Neural cell (in vitro differentiated cells): ENCODE measurements around the gene APOE. TPM values are rescaled to one million over a fixed set of nuclear protein-coding genes. Genes with fewer than 3 reads are reported as not detected.

Experiments used
- H2AFZ ChIP-seq: fragments of 200-600, 300-800 bp; sonication (generic), shearing (Covaris generic); 2 replicates; pipeline ENCODE4 v1.6.0; 2014; ENCODE audit warnings: low read depth, mild to moderate bottlenecking, antibody characterized with exemption, low read length, moderate library complexity
- H3F3A ChIP-seq: fragments of 200-600 bp; shearing (Covaris generic); 2 replicates; pipeline ENCODE4 v1.6.1; 2016; ENCODE audit warnings: mild to moderate bottlenecking, moderate library complexity, mixed read lengths, antibody characterized with exemption, low read length; ENCODE audit not compliant: insufficient read depth, poor library complexity, severe bottlenecking
- H3K27ac ChIP-seq: fragments of 200-600, 300-800 bp; sonication (generic), shearing (Covaris generic); 2 replicates; pipeline ENCODE4 v1.5.1; 2014; ENCODE audit warnings: mild to moderate bottlenecking, low read length, moderate library complexity
- H3K27me3 ChIP-seq: fragments of 300-800, 200-600 bp; sonication (generic), shearing (Covaris generic); 2 replicates; pipeline ENCODE4 v1.6.0; 2014; ENCODE audit warnings: mild to moderate bottlenecking, low read depth, low read length, moderate library complexity; ENCODE audit not compliant: insufficient read depth
- H3K36me3 ChIP-seq: fragments of 300-800, 200-600 bp; sonication (generic), shearing (Covaris generic); 2 replicates; pipeline ENCODE4 v1.5.1; 2014; ENCODE audit warnings: mild to moderate bottlenecking, antibody characterized with exemption, low read length, moderate library complexity; ENCODE audit not compliant: insufficient read depth
- H3K4me2 ChIP-seq: fragments of 300-800, 200-600 bp; sonication (generic), shearing (Covaris generic); 2 replicates; pipeline ENCODE4 v1.6.0; 2014; ENCODE audit warnings: mild to moderate bottlenecking, low read length
- H3K4me3 ChIP-seq: fragments of 300-800, 200-600 bp; sonication (generic), shearing (Covaris generic); 2 replicates; pipeline ENCODE4 v1.5.1; 2014; ENCODE audit warnings: mild to moderate bottlenecking, low read length, moderate library complexity
- H3K79me2 ChIP-seq: fragments of 200-600 bp; shearing (Covaris generic); replicated peaks from 2 replicates; pipeline ENCODE4 v1.6.0; 2014; ENCODE audit warnings: mild to moderate bottlenecking, low read length, moderate library complexity; ENCODE audit not compliant: insufficient read depth
- H3K9ac ChIP-seq: fragments of 300-800, 200-600 bp; sonication (generic), shearing (Covaris generic); 2 replicates; pipeline ENCODE4 v1.6.1; 2016; ENCODE audit warnings: mild to moderate bottlenecking, low read length, mixed read lengths
- H3K9me2 ChIP-seq: fragments of 200-600 bp; shearing (Covaris generic); 2 replicates; pipeline ENCODE4 v1.6.1; 2016; ENCODE audit warnings: mild to moderate bottlenecking, low read length, mixed read lengths; ENCODE audit not compliant: insufficient read depth
- H3K9me3 ChIP-seq: fragments of 200-600, 300-800 bp; sonication (generic), shearing (Covaris generic); 2 replicates; pipeline ENCODE4 v1.6.1; 2016; ENCODE audit warnings: mild to moderate bottlenecking, mixed run types, low read length, moderate library complexity, mixed read lengths
- H4K20me1 ChIP-seq: fragments of 200-600 bp; shearing (Covaris generic); 2 replicates; pipeline ENCODE4 v1.6.1; 2016; ENCODE audit warnings: mild to moderate bottlenecking, mixed run types; ENCODE audit not compliant: insufficient read depth
- CTCF ChIP-seq: fragments of 450-650 bp; IDR thresholded peaks from 2 replicates; pipeline ENCODE4 v1.5.1; 2014; ENCODE audit warnings: antibody characterized with exemption, mild to moderate bottlenecking, moderate library complexity; ENCODE audit not compliant: poor library complexity, severe bottlenecking
- EP300 ChIP-seq: fragments of 450-650 bp; conservative IDR thresholded peaks from 2 replicates; pipeline ENCODE4 v1.6.1; 2014; ENCODE audit warnings: antibody characterized with exemption, mild to moderate bottlenecking, moderate library complexity; ENCODE audit not compliant: poor library complexity, severe bottlenecking
- EZH2 ChIP-seq: fragments of 200-600, 300-800 bp; shearing (Covaris generic), sonication (generic); IDR thresholded peaks from 2 replicates; pipeline ENCODE4 v1.6.1; 2014; ENCODE audit warnings: antibody characterized with exemption, low read length, borderline replicate concordance, mild to moderate bottlenecking; ENCODE audit not compliant: insufficient read depth, poor library complexity, severe bottlenecking
- MXI1 ChIP-seq: fragments of 450-650 bp; conservative IDR thresholded peaks from 2 replicates; pipeline ENCODE4 v1.6.1; 2014; ENCODE audit warnings: antibody characterized with exemption, mild to moderate bottlenecking; ENCODE audit not compliant: poor library complexity, severe bottlenecking
- POLR2AphosphoS5 ChIP-seq: IDR thresholded peaks from 2 replicates; pipeline ENCODE4 v1.6.1; 2012
- RAD21 ChIP-seq: fragments of 450-650 bp; conservative IDR thresholded peaks from 2 replicates; pipeline ENCODE4 v1.6.1; 2014; ENCODE audit warnings: antibody characterized with exemption, mild to moderate bottlenecking, moderate library complexity
- REST ChIP-seq: IDR thresholded peaks from 2 replicates; pipeline ENCODE4 v1.6.1; 2012; ENCODE audit warnings: borderline replicate concordance
- SMC3 ChIP-seq: fragments of 450-650 bp; conservative IDR thresholded peaks from 2 replicates; pipeline ENCODE4 v1.6.1; 2014; ENCODE audit warnings: antibody characterized with exemption, mild to moderate bottlenecking, moderate library complexity; ENCODE audit not compliant: poor library complexity
- TAF1 ChIP-seq: IDR thresholded peaks from 2 replicates; pipeline ENCODE4 v1.6.1; 2012; ENCODE audit warnings: low read depth
- polyA minus RNA-seq: library from RNA; depleted of rRNA, polyadenylated mRNA; stranded (reverse); fragments of >200 nt; gene quantifications from 2 replicates; pipeline ENCODE4 v1.2.3, GENCODE V29; 2014
- polyA plus RNA-seq: library from polyadenylated mRNA; depleted of rRNA; stranded (reverse); fragments of >200 nt; gene quantifications from 2 replicates; pipeline ENCODE4 v1.2.3, GENCODE V29; 2014

The APOE gene
- 8.7 and 9.8 TPM in 2 replicates for polyA plus RNA-seq
- 2.5 and 3.2 TPM in 2 replicates for polyA minus RNA-seq

- H4K20me1 ChIP-seq = no peaks in the 10 kb centered on the region
- H3K4me3 ChIP-seq = no peak within 1 kb of the TSS
- H3K27ac ChIP-seq = no peak within 1 kb of the TSS
- H2AFZ ChIP-seq = no peak within 1 kb of the TSS
- H3K9ac ChIP-seq = no peak within 1 kb of the TSS
- TF ChIP-seq CTCF (no peak), SMC3 (no peak), EZH2 (no peak), REST (no peak), POLR2AphosphoS5 (no peak), RAD21 (no peak), TAF1 (no peak), EP300 (no peak), MXI1 (no peak)
- H3F3A ChIP-seq = no peaks in the 10 kb centered on the region
- H3K4me2 ChIP-seq = no peak within 1 kb of the TSS
- H3K79me2 ChIP-seq = no peaks in the 10 kb centered on the region
- H3K27me3 ChIP-seq = peaks cover 8% of the 10 kb centered on the region
- no peaks in the 10 kb centered on the region for H3K36me3 ChIP-seq
- H3K9me2 ChIP-seq = no peaks in the 10 kb centered on the region
- no peaks in the 10 kb centered on the region for H3K9me3 ChIP-seq
Measured at GRCh38 chr19:44905437-44906160, at the start of gene APOE. APOE (plus strand) TSS chr19:44905796; CDS start chr19:44906625, 829 bp downstream.

- Histone ChIP-seq H3F3A (no peaks in the 10 kb centered on the region), H3K79me2 (peaks cover 18% of the 10 kb centered on the region), H3K9me2 (no peaks in the 10 kb centered on the region), H2AFZ (no peak overlapping the region), H3K27me3 (no peaks in the 10 kb centered on the region), H3K36me3 (no peaks in the 10 kb centered on the region), H4K20me1 (no peaks in the 10 kb centered on the region), H3K9me3 (no peaks in the 10 kb centered on the region), H3K9ac (no peak overlapping the region), H3K27ac (no peak overlapping the region), H3K4me2 (no peak overlapping the region), H3K4me3 (no peak overlapping the region)
- no peak for TF ChIP-seq MXI1
- no peak for TF ChIP-seq TAF1
- no peak for TF ChIP-seq REST
- no peak for TF ChIP-seq POLR2AphosphoS5
- TF ChIP-seq EP300 = no peak
- TF ChIP-seq SMC3 = no peak
- TF ChIP-seq CTCF = no peak
- no peak for TF ChIP-seq RAD21
- TF ChIP-seq EZH2 = no peak
Measured at GRCh38 chr19:44856421-44857083, 49.0 kb upstream of the APOE start.
